ENCODE results near the gene ARHGAP18. TPM values are rescaled to one million over a fixed set of nuclear protein-coding genes. Genes with fewer than 3 reads are reported as not detected.

Gene ARHGAP18
- total RNA-seq, 1 experiment from 2014 or later, result 2.4 TPM

- TF ChIP-seq CTCF (conservative IDR thresholded peaks at IDR 0.05), result no peak
- H3K27me3 Mint-ChIP-seq (ENCODE audit: low read depth), result no peaks in the 10 kb centered on the region
- no peak overlapping the region for H3K18ac ChIP-seq (ENCODE audit: insufficient read length, low read depth, low read length)
- H3K56ac ChIP-seq (ENCODE audit: insufficient read length, low read depth, low read length), result no peak overlapping the region
- no peak overlapping the region for H3T11ph ChIP-seq (ENCODE audit: low read length)
- H3K23me2 ChIP-seq (ENCODE audit: insufficient read length, low read depth, low read length, poor library complexity, severe bottlenecking), result no peaks in the 10 kb centered on the region
- H3K14ac ChIP-seq (ENCODE audit: insufficient read depth, low read length), result no peak overlapping the region
- H3K4ac ChIP-seq (ENCODE audit: low read depth, low read length), result no peak overlapping the region
- no peak overlapping the region for H2BK12ac ChIP-seq (ENCODE audit: insufficient read length, low read depth, low read length)
- no peak overlapping the region for H2BK5ac ChIP-seq (ENCODE audit: insufficient read length, low read length)
- no peak overlapping the region for H3K27ac Mint-ChIP-seq
- H3K36me3 Mint-ChIP-seq (ENCODE audit: insufficient read depth in 1 of 3, low read depth in 3 of 3), result no peaks in the 10 kb centered on the region
- no peak overlapping the region for H2BK20ac ChIP-seq (ENCODE audit: low read depth, low read length, poor library complexity, severe bottlenecking)
- no peaks in the 10 kb centered on the region for H3K27me3 ChIP-seq (ENCODE audit: insufficient read depth, low read length)
- no peaks in the 10 kb centered on the region for H3K9me3 Mint-ChIP-seq
- H3K27ac ChIP-seq (ENCODE audit: insufficient read length, low read depth, low read length), result no peak overlapping the region
- H2AK5ac ChIP-seq (ENCODE audit: insufficient read length, low read length), result no peak overlapping the region
- H3K9ac ChIP-seq (ENCODE audit: extremely low read depth, insufficient read length, low read length), result no peak overlapping the region
- no peaks in the 10 kb centered on the region for H3K79me1 ChIP-seq (ENCODE audit: insufficient read depth, low read depth, low read length, poor library complexity, severe bottlenecking)
- no CpG with 5 or more reads among the region's 1 CpG for WGBS (ENCODE audit: extremely low coverage, insufficient read length, low lambda C conversion rate)
- no peak overlapping the region for H3K23ac ChIP-seq (ENCODE audit: insufficient read length, low read depth, low read length)
- no peak overlapping the region for H2BK15ac ChIP-seq (ENCODE audit: low read depth, low read length)
- H3K79me2 ChIP-seq (ENCODE audit: insufficient read depth, low read length), result no peaks in the 10 kb centered on the region
- no peak overlapping the region for H4K5ac ChIP-seq (ENCODE audit: insufficient read length, low read depth, low read length)
- H4K20me1 ChIP-seq (ENCODE audit: control insufficient read depth, insufficient read depth, insufficient read length), result no peaks in the 10 kb centered on the region
- no peaks in the 10 kb centered on the region for H3K9me3 ChIP-seq (ENCODE audit: control insufficient read depth, low read depth, low read length)
- no peak overlapping the region for H2BK120ac ChIP-seq (ENCODE audit: low read depth, low read length, poor library complexity, severe bottlenecking)
- H4K91ac ChIP-seq (ENCODE audit: insufficient read length, low read depth, low read length), result no peak overlapping the region
- no peak overlapping the region for H3K4me2 ChIP-seq (ENCODE audit: insufficient read depth, insufficient read length, low read length)
- H4K8ac ChIP-seq (replicated peaks; ENCODE audit: insufficient read length, low read depth, low read length), result no peak overlapping the region
- DNase-seq, result no peak
- 0 out of 4 replicates have a peak, but pooled peaks cover 0 to 2% of the 10 kb centered on the region in 2 experiments for H3K4me1 Mint-ChIP-seq
- no peaks in the 10 kb centered on the region for H3K4me1 ChIP-seq (ENCODE audit: insufficient read depth, low read length)
- H2AFZ ChIP-seq (ENCODE audit: low read length), result no peak overlapping the region
- H3K4me3 Mint-ChIP-seq, result no peak overlapping the region
Observed at GRCh38 chr6:129630596-129630995, 79.4 kb downstream of the ARHGAP18 start.
